ENCODE results near the gene AMDHD2. TPM values are rescaled to one million over a fixed set of nuclear protein-coding genes. Genes with fewer than 3 reads are reported as not detected.

Gene AMDHD2
- total and polyA plus RNA-seq, 2 of the 13 experiments (the other 11 are each of a cell fraction or from before 2014, with no cell fraction given), result 33.5 to 39.1 TPM

- TF ChIP-seq FUBP1 (CRISPR knock-in tag; IDR thresholded peaks at IDR 0.05; ENCODE audit: borderline replicate concordance) (no peak), NFRKB (IDR thresholded peaks at IDR 0.05) (no peak), SP5 (CRISPR knock-in tag; IDR thresholded peaks at IDR 0.05; ENCODE audit: borderline replicate concordance, low read depth) (peak; percentile 79), FOXO1 (CRISPR knock-in tag; IDR thresholded peaks at IDR 0.05) (peak; percentile 77; the same call in 1 of the 2 replicates), POLR2AphosphoS5 (IDR thresholded peaks at IDR 0.05; ENCODE audit: low read depth, low read length) (no peak), ZFP90 (CRISPR knock-in tag; IDR thresholded peaks at IDR 0.05; ENCODE audit: borderline replicate concordance) (peak; percentile 56; the same call in 1 of the 2 replicates), ZNF337 (CRISPR knock-in tag; IDR thresholded peaks at IDR 0.05; ENCODE audit: borderline replicate concordance, low read depth) (no peak), GMEB2 (CRISPR knock-in tag; IDR thresholded peaks at IDR 0.05; ENCODE audit: low read depth) (no peak), ERF (CRISPR knock-in tag; IDR thresholded peaks at IDR 0.05) (peak; percentile 81), SKI (IDR thresholded peaks at IDR 0.05; ENCODE audit: partially characterized antibody) (peak; percentile 93), AFF4 (CRISPR knock-in tag; IDR thresholded peaks at IDR 0.05) (no peak), ZNF235 (CRISPR knock-in tag; IDR thresholded peaks at IDR 0.05; ENCODE audit: borderline replicate concordance) (no peak), NFE2L1 (CRISPR knock-in tag; IDR thresholded peaks at IDR 0.05; ENCODE audit: borderline replicate concordance) (no peak), GTF2F1 (IDR thresholded peaks at IDR 0.05; ENCODE audit: low read length) (no peak), ISL2 (CRISPR knock-in tag; IDR thresholded peaks at IDR 0.05) (peak; percentile 45; the same call in 1 of the 2 replicates), PLRG1 (conservative IDR thresholded peaks at IDR 0.05) (no peak), ZNF205 (CRISPR knock-in tag; IDR thresholded peaks at IDR 0.05) (no peak), HMGXB4 (CRISPR knock-in tag; IDR thresholded peaks at IDR 0.05; ENCODE audit: borderline replicate concordance in 1 of 2, low read depth in 1 of 2) (0 out of 4 replicates have a peak, but pooled peaks of 1 of the 2 experiments have one; percentile 53), BRD4 (CRISPR knock-in tag; IDR thresholded peaks at IDR 0.05) (0 out of 2 replicates have a peak, but pooled peaks have one; percentile 56), SMAD3 (CRISPR knock-in tag; IDR thresholded peaks at IDR 0.05) (peak; percentile 56; the same call in 1 of the 2 replicates), NCOA5 (CRISPR knock-in tag; IDR thresholded peaks at IDR 0.05) (no peak), ZNF224 (CRISPR knock-in tag; IDR thresholded peaks at IDR 0.05) (no peak)
Measured at GRCh38 chr16:2484898-2485508, 35.2 kb upstream of the AMDHD2 start (continued).
